GM12874 (cell line): ENCODE results near the gene PAX9.

Source experiments
- TF ChIP-seq, protein P1 (sequence below): IDR thresholded peaks from 2 replicates; pipeline ENCODE4 v1.5.1; 2011; ENCODE audit warnings: low read depth, mild to moderate bottlenecking, control low read depth, low read length, moderate library complexity; ENCODE audit not compliant: insufficient read depth

Gene PAX9

DNA sequence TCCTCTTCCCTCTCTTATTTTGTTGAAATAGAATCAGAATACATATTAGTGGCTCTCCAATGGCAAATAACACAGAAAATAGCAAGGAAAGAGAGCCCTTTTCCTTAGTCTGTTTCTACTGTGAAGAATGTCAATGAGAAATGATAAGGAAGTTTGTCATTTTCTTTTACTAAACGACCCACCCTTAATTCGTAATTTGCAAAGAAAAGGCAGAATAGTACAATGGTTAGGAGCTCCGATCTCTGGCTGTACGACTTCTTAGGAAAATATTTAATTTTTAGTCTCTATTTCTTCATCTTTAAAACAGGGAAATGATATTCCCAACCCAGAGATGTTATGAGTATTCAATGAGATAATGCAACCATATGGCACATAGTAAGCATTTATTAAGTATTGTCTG is 6.0 kb downstream of the PAX9 start:
- TF ChIP-seq, protein P1, sequence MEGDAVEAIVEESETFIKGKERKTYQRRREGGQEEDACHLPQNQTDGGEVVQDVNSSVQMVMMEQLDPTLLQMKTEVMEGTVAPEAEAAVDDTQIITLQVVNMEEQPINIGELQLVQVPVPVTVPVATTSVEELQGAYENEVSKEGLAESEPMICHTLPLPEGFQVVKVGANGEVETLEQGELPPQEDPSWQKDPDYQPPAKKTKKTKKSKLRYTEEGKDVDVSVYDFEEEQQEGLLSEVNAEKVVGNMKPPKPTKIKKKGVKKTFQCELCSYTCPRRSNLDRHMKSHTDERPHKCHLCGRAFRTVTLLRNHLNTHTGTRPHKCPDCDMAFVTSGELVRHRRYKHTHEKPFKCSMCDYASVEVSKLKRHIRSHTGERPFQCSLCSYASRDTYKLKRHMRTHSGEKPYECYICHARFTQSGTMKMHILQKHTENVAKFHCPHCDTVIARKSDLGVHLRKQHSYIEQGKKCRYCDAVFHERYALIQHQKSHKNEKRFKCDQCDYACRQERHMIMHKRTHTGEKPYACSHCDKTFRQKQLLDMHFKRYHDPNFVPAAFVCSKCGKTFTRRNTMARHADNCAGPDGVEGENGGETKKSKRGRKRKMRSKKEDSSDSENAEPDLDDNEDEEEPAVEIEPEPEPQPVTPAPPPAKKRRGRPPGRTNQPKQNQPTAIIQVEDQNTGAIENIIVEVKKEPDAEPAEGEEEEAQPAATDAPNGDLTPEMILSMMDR = no peak

- TF ChIP-seq, protein P1 = no peak
Observed at GRCh38 chr14:36671149-36671548, 9.5 kb downstream of the PAX9 start.

DNA sequence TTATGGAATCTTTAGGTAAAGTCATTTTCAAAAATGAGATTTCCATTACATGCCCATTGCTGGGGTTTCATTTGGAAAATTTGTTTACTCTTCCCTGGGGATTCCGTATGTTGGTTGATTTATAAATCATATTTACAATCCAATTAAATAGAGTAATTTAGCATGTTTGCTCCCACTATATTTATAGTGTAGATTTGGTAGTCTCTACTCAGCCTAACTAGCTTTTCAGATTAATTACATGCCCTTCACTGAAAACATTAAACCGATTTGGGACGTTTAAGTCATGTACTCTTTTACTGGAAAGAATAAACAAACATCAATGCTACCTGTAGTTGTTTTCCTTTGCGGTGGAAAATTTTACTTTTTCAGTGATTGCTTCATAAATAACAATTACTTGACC is 10.4 kb downstream of the PAX9 start:
- TF ChIP-seq, protein P1 = no peak

GRCh38 chr14:36674659-36675058 is 13.0 kb downstream of the PAX9 start:
- TF ChIP-seq, protein P1 = no peak

DNA sequence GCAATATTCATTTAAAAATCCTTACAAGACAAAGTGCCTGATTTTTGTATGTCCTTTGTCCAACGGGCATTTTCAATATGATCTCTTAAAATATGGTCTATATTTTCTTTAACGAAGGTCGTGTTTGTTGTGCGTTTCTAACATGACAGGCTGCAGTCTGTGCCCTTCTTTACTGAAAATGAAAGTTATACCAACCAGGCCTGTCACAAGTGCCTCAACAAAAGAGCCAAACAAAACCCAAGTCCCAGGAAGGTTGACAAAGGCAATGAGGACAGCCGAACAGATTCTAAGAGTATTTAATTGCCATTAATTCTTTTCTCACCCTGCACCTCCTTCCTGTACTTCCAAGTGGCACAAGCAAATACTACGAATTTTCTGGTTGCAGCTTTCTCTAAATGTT is 13.9 kb downstream of the PAX9 start:
- TF ChIP-seq, protein P1 = no peak

DNA sequence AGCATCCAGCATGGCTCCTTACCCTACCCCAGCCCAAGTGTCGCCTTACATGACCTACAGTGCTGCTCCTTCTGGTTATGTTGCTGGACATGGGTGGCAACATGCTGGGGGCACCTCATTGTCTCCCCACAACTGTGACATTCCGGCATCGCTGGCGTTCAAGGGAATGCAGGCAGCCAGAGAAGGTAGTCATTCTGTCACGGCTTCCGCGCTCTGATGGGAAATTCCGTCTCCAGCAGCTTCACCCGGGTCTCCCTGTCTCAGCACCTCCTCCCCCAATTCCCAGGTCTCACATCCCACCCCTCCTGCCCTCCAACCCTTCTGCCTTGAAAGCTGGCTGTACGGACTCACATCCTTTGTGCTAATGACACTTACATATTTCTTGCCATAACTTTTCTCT is 14.6 kb downstream of the PAX9 start:
- TF ChIP-seq, protein P1 = no peak

- TF ChIP-seq, protein P1 = no peak
Observed at GRCh38 chr14:36682338-36682737, 20.7 kb downstream of the PAX9 start.
